Fibroblast of gingiva (primary cell): ENCODE data around the gene RGS11.
"Not testable (repeated sequence)": the region's sequence is repeated elsewhere in the genome, so short reads cannot be mapped to it uniquely, and the experiment has no call there.

Source experiments
- DNase-seq: peaks from one replicate; pipeline ENCODE4 v3.0.0-alpha.2; 2011; ENCODE audit warnings: low read depth

Gene RGS11

DNA sequence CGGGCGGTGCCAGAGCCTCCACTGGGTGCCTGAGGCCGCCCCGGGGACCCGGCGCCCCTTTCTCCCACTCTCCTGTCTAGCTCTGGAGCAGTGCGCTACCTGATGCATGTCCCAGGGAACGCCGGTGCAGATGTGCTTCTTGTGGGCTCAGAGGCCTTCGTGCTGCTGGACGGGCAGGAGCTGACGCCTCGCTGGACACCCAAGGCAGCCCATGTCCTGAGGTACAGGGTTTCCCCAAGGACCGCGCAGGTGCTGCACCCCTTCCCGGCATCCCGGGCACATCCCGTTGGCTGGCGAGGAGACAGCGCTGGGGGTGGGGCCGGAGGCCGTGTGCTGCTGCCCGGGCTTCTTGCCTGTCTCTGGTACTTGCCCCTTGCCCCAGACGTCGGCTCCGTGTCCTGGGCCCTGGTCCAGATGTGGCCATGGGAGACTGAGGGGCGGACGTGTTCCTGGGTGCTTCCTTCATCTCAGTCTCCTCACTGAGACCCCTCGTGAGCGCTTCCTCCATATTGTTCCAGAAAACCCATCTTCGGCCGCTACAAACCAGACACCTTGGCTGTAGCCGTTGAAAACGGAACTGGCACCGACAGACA lies 12.5 kb downstream of the RGS11 start:
- DNase-seq = no peak

- DNase-seq = no peak
These were observed 13.5 kb downstream of the RGS11 start for GRCh38 chr16:262121-262745.

DNA sequence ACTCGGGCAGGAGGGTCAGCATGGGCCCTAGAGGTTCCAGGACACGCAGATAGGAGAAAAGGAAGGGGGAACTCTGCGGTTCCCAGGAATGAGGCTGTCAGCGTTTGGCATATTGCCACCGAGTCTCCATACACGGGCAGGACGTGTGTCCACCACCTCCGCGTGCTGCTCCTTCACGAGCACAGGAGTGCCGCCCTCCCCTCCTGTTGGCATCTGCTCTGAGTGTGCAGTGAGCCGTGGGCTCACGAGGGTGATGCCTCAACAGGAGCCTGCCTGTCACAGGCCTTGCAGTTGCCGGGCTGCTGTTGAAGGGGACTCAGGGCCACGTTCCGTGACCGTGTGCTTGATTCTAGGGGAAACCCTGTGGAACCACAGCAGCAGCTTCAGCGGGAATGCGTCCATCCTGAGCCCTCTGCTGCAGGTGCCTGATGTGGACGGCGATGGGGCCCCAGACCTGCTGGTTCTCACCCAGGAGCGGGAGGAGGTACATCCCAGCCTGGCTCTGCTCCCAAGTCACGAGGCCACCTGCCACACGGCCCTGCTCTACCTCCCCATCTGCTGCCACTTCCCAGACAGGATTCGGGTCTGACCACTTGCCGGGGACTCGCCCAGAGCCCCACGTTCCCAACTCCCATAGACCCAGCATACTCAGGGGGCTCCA lies 14.6 kb downstream of the RGS11 start:
- no peak for DNase-seq

- DNase-seq = no peak
These were observed 15.4 kb downstream of the RGS11 start for GRCh38 chr16:260326-260725.

GRCh38 chr16:259814-260253 lies 15.9 kb downstream of the RGS11 start:
- DNase-seq = no peak

DNA sequence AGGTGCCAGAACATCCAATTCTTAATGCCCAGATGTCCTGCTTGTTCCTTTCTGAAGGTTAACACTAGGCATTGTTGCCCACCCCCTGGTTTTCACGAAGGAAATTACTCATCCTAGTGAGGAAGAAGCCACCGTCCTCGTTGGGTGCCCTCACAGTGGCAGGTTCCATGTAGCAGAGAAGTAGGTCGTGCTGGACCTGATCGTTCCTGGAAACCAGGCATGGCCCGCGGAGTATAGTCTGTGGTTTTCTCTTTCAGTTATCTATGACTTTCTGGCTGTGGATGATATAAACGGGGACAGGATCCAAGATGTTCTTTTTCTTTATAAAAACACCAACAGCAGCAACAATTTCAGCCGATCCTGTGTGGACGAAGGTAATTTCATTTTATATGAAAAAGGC lies 16.5 kb downstream of the RGS11 start:
- no peak for DNase-seq

DNA sequence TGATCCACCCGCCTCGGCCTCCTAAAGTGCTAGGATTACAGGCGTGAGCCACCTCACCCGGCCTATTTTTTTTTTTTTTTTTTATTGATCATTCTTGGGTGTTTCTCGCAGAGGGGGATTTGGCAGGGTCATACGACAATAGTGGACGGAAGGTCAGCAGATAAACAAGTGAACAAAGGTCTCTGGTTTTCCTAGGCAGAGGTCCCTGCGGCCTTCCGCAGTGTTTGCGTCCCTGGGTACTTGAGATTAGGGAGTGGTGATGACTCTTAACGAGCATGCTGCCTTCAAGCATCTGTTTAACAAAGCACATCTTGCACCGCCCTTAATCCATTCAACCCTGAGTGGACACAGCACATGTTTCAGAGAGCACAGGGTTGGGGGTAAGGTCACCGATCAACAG lies 17.7 kb downstream of the RGS11 start:
- DNase-seq = not testable (repeated sequence)

DNA sequence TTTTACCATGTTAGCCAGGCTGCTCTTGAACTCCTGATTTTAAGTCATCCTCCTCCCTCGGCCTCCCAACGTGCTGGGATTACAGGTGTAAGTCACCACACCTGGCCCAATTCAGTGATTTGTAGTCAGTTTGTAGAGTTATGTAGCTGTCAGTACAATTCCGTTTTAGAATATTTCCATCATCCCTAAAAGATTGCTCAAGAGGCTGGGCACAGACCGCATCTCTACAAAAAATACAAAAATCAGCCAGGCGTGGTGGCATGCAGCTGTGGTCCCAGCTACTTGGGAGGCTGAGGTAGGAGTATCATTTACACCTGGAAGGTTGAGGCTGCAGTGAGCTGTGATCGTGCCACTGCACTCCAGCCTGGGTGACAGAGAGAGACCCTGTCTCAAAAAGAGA lies 20.6 kb downstream of the RGS11 start:
- DNase-seq = no peak

DNA sequence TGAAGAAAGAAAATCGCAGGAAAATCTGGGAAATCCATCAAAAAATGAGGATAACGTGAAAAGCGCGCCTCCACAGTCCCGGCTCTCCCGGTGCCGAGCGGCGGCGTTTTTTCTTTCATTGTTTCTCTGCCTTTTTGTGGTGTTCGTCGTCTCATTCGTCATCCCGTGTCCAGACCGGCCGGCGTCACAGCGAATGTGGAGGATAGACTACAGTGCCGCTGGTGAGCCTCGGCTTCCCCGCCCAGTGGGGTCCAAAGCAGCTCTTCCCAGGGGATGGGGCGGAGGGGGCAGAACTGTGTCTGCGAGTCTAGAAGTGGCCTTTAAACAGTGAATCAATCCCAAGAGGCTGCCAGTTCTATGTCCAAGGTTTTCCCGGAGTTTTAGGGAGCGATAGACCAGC lies 21.3 kb downstream of the RGS11 start:
- DNase-seq = no peak

DNA sequence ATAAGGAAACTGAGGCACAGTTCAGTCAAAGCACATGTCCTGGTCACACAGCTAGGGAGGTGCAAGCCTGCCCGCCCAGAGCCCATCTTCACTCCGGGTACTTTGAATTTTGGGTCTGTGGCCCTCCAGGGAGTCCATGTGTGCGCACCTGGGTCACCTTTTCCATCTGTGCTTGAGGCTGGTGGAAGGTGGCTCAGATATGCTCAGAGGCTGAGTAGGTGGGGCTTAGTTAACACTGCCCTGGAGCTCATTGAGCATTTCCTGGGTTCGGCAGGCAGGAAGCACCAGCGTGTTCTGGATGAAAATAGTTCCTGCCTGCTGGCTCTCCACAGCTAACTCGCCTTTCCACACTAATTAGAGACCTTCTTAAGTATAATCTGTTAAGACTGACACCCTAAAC lies 21.9 kb downstream of the RGS11 start:
- DNase-seq = no peak

- no peak for DNase-seq
These were observed 23.1 kb downstream of the RGS11 start for GRCh38 chr16:252366-253337.

DNA sequence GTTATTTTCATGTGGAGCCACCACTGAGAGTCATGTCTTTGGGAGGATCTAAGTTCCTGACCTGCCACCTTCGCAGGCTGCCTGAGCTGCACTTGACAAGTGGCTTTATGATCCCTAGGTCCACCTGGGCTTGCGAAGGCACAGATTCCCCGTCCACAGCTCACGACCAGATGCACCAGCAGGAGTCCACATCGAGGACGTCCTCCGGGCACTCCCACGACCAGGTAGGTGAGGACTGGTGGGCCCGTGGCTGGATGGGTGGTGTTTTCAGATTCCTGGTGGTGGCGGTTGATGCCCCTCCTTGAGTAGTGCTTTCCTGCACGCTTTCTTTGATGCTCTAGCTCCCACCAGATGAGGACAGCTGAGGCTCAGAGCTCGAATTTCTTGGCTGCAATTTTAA lies 26.3 kb downstream of the RGS11 start:
- DNase-seq = no peak

GRCh38 chr16:247027-247426 lies 28.7 kb downstream of the RGS11 start:
- DNase-seq = no peak

DNA sequence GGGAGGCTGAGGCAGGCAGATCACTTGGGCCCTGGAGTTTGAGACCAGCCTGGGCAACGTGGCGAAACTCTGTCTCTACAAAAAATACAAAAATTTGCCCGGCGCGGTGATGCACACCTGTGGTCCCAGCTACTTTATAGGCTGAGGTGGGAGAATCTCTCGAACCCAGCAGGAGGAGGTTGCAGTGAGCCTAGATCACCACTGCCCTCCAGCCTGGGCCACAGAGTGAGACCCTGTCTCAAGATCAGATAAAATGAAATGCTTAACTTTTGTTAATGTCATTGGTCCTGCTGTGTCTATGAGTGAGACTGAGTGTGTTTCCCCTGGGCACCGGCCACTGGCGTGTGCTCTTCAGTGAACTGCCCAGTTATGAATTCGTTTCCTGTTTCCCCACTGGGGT lies 30.6 kb downstream of the RGS11 start:
- no peak for DNase-seq

DNA sequence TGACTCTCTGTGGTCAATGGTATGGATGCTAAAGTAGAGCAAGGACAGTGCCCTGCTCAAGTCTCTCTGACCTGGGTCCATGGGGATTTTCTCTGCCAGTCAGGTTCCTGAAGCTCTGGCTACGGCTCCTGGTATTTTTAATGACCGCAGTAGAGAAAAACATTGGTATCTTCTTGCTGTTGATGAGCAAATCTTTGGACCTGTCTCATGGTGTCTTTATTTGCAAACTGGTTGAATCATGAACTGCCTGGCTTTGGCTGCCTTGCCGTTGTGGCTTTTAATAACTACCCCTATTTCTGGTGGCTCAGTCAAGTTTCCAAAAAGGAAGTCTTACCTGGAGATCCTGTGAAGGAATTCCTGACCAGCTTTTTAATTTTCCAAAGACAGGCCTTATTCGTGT lies 32.4 kb downstream of the RGS11 start:
- no peak for DNase-seq

DNA sequence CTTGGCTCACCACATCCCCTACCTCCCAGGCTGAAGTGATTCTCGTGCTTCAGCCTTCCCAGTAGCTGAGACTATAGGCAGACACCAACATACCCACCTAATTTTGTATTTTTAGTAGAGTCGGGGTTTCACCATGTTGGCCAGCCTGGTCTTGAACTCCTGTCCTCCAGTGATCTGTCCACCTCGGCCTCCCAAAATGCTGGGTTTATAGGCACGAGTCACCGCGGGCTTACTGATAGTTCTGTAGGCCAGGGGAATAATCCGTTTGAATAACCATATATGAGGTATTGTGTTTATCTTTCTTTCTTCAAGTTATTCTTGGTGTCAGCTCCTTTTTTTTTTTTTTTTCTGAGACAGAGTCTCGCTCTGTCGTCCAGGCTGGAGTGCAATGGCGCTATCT lies 33.5 kb downstream of the RGS11 start:
- DNase-seq = no peak

- no peak for DNase-seq
These were observed 35.2 kb downstream of the RGS11 start for GRCh38 chr16:240559-240958.

DNA sequence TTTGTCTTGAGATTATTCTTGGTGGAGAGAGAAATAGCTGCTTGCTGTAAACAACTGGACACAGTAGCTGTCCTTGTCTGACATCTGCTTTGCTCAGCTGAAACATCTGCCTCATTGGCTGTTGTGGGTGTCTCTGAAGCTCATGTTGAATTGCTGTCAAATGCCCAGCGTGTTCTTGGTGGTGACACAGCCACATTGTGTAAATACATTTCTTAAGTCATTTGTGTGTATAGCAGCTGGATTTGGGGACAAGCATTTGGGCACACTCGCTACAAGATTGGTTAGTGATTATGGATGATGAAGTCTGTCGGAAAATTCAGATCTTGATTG lies 35.8 kb downstream of the RGS11 start:
- DNase-seq = peak; percentile 36

- DNase-seq = peak; percentile 92
These were observed 41.1 kb downstream of the RGS11 start, which contains the start of gene FAM234A for GRCh38 chr16:234468-235305. FAM234A (plus strand) TSS chr16:234821; CDS start chr16:254414, 19,593 bp downstream.

- DNase-seq = no peak
These were observed 44.8 kb downstream of the RGS11 start for GRCh38 chr16:230949-231348.

- not testable (repeated sequence) for DNase-seq
These were observed 45.4 kb downstream of the RGS11 start for GRCh38 chr16:230351-230750.
